ENCODE results near the gene DNAH6.

DNA sequence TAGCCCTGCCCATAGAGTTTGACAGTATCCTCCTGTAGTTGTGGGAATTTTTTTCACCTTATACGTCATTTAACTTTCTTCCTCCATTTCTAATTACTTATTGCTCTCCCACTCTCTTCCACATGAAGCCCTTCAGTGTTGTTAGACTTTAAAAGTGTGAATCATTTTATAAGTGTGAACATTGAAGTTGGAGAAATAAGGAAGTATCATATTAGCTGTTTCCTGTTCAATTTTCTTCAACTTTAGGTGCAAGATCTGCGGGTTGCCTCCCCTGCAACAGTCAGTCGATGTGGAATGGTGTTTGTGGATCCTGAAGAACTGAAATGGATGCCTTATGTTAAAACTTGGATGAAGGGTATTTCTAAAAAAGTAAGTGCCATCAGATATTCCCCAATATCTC, 138.1 kb downstream of the DNAH6 start:
- TF ChIP-seq, protein P1, sequence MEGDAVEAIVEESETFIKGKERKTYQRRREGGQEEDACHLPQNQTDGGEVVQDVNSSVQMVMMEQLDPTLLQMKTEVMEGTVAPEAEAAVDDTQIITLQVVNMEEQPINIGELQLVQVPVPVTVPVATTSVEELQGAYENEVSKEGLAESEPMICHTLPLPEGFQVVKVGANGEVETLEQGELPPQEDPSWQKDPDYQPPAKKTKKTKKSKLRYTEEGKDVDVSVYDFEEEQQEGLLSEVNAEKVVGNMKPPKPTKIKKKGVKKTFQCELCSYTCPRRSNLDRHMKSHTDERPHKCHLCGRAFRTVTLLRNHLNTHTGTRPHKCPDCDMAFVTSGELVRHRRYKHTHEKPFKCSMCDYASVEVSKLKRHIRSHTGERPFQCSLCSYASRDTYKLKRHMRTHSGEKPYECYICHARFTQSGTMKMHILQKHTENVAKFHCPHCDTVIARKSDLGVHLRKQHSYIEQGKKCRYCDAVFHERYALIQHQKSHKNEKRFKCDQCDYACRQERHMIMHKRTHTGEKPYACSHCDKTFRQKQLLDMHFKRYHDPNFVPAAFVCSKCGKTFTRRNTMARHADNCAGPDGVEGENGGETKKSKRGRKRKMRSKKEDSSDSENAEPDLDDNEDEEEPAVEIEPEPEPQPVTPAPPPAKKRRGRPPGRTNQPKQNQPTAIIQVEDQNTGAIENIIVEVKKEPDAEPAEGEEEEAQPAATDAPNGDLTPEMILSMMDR (conservative IDR thresholded peaks at IDR 0.05; ENCODE audit: low read depth, low read length), result no peak
- TF ChIP-seq EZH2 (IDR thresholded peaks at IDR 0.05; ENCODE audit: low read length, unreplicated experiment), result no peak
